GM18511 (cell line): ENCODE measurements around the gene CYBRD1.
"Not testable (repeated sequence)": the region's sequence is repeated elsewhere in the genome, so short reads cannot be mapped to it uniquely, and the experiment has no call there.

ENCODE experiments used
- ATAC-seq: cut with Tn5 transposase; IDR thresholded peaks from one replicate; pipeline ENCODE4 v1.9.1; 2021; ENCODE audit warnings: mild to moderate bottlenecking, moderate library complexity; ENCODE audit not compliant: unreplicated experiment

CYBRD1 gene

DNA sequence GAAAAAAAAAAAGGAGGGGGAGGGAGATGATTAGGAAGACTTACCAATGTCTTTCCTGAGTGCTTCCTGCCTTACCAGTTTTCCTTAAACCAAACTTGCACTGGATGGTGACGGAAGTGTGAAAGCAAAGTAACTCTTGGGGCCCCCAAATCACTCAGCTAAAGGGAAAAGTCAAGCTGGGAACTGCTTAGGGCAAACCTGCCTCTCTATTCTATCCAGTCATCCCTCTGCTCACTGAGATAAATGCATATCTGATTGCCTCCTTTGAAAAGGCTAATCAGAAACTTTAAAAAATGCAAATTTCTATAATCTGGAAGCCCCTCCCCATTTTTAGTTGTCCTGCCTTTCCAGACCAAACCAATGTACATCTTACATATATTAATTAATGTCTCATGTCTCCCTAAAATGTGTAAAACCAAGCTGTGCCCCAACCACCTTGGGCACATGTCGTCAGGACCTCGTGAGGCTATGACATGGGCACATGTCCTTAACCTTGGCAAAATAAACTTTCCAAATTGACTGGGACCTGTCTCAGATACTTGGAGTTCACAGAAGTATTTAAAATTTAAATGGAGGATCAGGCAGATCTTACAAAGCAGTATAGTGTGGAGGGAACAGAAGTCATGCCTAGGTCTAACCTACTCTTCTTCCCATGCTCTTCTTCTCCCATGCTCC is 7.2 kb upstream of the CYBRD1 start:
- no peak for ATAC-seq

DNA sequence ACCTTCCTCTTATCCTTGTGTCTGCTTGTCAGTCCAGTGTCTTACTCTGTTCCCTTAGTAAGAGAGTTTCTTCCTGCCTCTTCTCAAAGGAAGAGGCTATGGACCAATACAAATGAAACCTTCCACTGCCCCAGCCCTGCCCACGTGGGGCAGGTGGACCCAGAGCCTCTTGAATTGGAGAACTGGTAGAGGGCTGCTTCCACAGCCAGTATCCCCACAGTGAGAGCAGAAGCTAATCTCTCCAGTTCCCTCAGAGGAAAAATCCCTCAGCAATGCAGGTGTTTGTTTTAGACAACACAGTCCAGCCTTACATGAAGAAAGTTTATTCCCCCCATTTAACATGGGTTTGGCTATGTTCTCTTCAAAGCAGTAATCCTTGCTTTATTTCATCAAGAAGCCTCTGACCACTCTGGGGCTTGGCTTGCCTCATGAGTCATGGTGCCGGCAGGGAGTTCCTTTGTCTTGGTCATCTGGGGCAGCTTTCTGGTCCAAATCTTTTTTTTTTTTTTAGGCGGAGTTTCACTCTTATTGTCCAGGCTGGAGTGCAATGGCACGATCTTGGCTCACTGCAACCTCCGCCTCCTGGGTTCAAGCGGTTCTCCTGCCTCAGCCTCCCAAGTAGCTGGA is 6.5 kb upstream of the CYBRD1 start:
- ATAC-seq = no peak

DNA sequence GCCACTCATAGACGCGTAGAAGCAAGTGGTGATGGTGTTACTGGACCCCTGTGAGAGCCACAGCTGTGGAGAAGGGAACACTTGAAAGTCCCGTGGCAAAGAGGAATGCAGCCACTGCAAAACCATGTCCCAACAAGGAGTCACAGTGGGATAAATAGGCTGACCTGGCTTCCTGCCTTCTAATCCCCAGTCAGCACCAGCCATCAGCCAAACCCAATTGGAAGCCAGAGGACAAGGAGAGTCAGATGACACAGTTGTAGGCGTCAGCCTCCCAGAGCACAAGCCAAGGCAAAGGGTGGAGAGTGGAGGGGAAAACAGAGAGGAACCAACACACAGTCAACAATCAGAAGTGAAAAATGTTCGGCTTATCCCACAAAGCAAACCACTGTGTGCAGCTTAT is 5.5 kb upstream of the CYBRD1 start:
- no peak for ATAC-seq

DNA sequence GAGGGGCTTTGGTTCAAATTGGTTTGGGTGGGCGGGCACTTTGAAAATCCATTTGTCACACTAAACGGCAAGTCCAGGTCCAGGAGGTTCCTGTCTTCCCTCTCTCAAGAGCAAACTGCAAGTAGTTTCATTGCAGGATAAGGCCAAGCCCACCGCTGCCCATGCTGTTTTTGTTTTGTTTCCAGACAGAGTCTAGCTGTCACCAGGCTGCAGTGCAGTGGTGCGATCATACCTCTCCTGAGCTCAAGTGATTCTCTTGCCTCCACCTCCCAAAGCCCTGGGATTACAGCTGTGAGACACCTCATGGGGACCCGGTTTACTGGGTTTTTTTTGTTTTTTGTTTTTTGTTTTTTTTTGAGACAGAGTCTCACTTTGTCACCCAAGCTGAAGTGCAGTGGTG is 1.8 kb upstream of the CYBRD1 start:
- no peak for ATAC-seq

DNA sequence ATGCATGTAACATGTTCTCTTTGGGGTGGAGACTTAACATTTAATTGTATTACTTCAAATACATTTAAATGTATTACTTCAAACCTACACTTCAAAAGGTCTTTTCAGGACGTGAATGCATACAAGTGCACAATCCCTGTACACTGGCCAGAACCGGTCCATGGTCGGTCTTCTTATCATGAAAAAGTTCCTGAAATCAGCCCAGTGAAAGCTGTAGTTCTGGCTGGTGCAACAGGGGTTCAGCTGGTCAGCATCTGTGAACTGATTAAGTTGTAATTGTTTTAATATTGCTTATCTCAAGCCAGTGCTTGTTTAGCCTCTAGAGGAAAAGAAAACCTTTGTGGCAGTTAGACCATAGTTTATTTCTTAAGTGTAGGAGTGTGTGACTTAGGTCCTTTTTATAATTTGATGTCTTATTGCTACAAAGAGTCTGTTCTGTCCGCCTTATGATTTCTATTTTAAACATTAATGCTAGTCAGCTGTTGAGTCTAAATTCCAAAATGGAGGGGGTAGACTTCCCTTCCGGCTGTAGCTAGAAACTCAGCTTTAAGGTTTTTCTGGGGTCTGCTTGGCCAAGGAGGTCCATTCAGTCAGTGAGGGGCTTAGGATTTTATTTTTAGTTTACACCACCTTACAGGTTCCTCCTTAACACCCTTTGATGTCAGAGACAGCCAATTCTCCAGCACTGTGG is 768 bp upstream of the CYBRD1 start:
- ATAC-seq = peak; percentile 4

DNA sequence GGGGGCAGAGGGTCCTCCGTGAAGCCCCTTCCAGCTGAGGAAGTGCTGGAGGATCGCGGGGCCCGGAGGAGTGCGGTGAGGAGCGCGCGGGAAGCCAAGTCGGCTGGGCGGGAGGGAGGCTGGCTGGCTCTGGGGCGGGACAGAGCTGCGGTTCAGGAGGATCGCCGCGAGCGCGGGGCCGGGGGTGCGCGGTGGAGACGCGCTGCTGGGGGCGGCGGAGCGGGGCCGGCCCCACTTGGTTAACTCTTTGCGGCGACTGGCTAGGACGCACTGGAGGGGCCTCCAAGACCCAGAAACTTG is 464 bp downstream of the CYBRD1 start:
- peak; percentile 38 for ATAC-seq

DNA sequence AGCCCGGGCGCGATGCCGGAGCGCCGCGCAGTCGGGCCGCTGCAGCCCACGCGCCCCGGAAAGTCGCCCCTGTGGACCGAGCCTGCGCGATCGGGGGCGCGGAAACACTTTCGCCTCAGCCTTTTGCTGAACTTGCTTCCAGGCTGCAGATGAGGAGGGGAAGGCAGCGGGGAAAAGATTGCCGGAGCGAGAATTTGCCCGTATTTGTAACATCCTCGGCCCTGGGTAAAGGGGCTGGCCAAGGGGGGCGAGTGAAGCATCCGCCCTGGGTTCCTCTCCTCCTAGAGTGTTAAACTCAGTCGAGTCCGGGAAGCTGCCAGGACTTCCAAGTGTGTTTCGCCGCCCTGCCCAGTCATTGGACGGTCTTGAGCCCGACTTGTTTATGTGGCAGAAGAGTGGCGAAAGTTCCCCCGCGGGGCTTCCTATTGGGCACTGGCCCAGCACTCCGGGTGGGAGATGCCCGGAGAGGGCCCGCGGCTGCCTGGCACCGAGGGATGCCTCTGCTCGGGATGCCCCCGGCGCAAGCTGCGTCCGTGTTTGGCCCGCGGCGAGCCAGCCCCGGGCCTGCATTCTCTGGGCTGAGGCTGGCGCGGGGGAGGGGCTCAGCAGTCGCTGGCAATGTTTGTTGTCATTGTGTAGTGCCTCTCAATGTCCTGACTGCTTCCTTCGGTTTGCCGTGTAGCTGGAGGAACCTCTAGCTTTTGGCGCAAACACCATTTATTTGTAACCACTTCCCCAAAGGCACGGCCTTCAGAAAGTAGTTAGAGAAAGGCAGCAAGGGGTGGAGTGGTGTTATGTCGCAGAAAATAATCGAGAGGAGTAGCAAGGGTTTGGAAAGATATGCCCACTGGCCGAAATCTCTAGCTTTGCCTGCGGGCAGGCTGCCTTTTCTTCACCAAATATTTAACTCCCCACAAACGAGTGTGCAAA is 1.1 kb downstream of the CYBRD1 start:
- peak; percentile 42 for ATAC-seq

DNA sequence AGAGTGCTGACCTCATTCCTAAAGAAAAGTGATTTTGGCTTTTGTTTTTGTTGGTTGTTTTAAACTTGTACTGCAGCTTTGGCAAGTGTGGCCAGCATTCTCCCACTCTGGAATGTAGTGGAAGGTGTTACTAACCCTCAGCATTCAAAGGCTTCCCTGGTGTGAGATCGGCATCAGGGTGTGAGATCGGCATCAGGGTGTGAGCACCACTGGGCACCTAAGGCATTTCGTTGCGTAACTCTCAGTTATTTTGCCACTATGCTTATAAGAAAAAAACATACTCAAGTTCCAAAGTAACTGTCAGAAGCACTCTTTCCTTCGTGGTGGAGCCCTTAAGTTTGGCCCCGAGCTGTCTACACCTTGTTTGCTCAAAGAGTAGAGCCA is 1.7 kb downstream of the CYBRD1 start:
- no peak for ATAC-seq

DNA sequence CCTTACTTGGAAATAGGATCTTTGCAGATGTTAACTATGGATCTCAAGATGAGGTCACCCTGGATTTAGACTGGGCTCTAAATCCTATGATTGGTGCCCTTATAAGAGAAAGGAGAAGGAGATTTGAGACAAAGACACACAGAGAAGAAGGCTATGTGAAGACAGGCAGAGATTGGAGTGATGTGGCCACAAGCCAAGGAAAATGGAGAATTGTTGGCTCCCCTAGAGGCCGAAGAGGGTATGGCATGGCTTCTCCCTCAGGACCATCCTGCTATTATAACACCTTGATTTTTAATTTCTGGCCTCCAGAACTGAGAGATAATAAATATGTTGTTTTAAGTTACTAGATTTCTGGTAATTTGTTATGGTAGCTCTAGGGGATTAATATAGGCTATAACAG is 7.6 kb downstream of the CYBRD1 start:
- ATAC-seq = no peak

DNA sequence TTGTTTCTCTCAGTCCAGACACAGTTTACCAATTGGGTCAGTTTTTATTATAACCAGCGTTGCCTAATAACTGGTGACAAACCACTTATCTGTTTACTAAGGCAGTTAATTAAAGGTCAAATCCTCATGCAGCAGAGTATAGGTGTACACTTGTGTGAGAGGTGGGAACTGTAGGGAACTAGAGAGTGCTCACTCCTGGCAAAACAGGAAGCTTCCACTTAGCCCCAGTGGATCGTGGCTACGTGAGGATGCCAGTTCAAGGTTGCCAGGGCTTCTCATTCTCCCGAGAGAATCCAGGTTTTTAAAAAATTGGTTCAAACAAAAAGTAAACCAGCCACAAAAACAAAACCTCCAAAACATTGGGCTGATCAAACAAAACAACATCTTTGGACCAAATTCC is 8.1 kb downstream of the CYBRD1 start:
- ATAC-seq = no peak

DNA sequence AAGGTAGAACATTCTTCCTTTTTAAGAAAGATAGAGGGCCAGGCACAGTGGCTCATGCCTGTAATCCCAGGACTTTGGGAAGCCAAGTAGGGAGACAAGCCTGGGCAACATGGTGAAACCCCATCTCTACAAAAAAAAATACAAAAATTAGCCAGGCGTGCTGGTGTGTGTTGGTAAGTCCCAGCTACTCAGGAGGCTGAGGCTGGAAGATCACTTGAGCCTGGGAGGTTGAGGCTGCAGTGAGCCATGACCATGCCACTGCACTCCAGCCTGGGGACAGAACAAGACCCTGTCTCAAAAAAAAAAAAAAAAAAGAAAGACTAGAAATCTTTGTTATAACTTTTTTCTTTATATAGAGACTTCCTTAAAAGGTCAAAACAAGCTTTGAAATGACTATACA is 8.6 kb downstream of the CYBRD1 start:
- not testable (repeated sequence) for ATAC-seq

DNA sequence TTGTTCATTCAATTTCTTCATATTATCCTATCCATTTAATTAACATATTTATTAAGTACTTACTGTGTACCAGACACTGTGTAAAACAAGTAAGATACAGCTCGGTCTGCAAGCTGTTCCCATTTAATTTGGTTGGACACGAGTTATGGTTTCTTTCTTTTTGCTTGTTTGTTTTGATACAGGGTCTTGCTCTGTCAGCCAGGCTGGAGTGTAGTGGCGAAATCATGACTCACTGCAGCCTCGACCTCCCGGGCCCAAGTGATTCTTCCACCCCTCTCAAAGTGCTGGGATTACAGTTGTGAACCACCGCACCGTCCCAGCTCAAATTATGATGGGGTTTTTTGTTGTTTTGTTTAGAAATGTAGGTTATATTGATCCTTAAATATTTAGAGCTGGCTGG is 9.0 kb downstream of the CYBRD1 start:
- ATAC-seq = no peak

DNA sequence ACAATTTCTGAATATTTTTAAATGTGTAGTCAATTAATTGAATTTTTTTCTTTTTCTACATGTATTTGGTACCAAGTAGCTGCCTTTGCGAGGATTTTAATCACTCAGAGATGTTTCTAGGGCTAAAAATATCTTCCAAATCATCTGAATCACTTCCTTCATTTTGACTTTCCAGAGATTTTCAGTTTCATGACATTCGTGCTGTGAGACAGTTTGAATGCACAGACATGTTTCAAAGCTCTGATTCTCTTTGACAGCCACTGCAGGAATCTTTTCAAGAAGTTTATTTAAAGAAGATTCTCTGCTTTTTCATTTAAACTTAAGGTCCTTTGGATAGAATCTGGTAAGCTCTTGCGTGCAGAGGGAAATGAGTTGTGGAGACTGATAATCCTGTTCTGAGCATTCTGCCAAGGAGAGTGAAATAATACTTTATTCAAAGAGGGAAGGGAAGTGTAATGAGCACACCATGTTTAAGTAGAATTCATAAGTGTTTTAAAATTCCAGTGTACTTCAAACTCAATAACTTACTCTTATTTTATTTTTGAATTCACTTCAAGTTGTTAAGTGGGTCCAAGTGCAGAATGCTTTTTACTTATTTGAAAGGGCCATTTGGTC is 9.7 kb downstream of the CYBRD1 start:
- ATAC-seq = no peak

DNA sequence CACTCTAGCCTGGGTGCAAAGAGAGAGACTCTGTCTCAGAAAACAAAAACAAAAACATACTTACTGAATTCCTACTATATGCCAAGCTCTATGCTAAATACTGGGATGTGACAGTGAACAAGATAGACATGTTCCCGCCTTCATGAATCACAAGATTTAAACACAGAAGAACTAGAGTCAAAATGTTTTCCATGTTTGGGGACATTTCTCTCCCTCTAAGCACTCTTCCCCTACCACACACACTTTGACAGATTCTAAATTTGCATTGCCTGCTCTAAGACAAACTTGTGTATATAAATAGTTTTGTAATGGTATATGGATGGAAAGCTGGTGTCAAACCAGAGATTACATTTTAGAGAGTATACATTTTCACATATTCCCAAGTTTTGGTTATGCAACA is 11.1 kb downstream of the CYBRD1 start:
- ATAC-seq = no peak

DNA sequence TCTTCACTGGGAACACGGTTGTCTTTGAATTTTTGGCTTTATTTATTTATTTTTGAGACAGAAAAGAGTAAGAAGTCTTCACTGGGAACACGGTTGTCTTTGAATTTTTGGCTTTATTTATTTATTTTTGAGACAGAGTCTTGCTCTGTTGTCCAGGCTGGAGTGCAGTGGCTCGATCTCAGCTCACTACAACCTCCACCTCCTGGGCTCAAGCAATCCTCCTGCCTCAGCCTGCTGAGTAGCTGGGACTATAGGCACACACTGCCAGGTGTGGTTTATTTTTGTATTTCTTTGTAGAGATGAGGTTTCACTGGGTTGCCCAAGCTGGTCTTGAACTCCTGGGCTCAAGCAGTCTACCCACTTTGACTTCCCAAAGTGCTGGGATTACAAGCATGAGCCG is 13.3 kb downstream of the CYBRD1 start:
- not testable (repeated sequence) for ATAC-seq

DNA sequence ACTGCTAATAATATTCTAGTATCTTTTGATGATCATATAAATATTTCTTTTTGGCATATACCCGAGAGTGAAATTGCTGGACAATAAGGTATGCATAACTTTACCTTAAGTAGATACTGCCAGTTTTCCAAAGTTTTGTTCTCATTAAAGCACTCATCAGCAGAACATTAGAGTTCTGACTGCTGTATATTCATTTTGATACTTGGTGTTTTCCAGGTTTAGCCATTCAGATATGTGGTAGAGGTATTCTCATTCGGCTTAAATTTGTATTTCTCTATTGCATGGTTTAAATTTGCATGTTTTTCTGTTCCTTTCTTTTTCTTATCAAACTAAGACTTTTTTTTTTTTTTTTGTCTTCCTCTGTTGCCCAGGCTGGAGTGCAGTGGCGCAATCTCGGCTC is 18.2 kb downstream of the CYBRD1 start:
- no peak for ATAC-seq

DNA sequence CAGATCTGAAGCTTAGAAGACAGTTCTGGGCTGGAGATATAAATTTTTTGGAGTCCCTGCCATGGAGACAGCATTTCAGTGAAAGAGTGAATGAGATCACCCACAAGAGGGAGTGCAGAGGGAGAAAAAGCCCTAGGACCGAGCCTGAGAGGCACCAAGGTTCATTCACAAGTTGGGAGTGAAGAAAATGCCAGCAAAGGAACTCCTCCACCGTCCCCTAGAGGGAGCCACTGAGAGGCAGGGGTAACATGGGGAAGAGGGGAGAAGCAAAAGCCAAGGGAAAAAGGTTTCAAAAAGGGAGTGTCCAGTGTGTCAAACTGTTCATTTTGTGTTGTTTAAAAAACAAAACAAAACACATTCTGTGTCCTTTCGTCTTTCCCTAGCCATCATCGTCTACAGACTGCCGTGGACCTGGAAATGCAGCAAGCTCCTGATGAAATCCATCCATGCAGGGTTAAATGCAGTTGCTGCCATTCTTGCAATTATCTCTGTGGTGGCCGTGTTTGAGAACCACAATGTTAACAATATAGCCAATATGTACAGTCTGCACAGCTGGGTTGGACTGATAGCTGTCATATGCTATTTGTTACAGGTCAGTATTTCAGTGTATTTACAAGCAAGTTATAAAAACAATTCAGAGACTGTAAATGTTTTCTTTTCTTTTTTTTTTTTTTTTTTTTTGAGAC is 19.1 kb downstream of the CYBRD1 start:
- no peak for ATAC-seq

DNA sequence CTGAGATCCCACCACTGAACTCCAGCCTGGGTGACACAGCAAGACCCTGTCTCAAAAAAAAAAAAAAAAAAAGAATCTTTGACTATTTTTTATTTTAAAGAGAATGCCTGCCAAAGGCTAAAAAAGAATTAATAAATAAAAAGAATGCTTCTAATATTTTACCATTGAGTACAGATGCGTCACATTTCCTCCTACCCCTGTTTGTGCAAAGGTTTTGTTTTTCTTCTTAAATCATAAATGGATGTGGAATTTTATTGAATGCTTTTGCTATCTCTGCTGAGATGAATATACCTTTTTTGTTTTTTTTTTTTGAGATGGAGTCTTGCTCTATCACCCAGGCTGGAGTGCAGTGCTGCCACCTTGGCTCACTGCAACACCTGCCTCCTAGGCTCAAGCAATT is 22.8 kb downstream of the CYBRD1 start:
- no peak for ATAC-seq

DNA sequence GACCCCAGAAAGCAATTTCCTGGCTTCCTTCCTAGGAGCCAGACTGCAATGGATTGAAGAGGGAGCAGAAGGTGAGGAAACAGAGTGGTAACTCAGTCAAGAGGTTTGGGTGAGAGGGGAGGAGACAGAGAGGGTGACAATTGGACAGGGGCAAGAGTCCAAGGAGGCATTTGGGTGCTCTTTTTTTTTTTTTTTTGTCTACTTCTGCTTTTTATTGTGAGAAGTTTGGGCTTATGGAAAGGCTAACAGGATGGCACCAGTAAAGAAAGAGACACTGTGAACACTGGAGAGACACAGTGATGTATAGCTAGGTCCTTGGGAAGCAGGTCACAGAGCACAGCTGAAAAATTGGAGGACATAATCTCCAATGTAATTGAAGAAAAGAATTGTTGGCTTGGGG is 25.0 kb downstream of the CYBRD1 start:
- no peak for ATAC-seq

DNA sequence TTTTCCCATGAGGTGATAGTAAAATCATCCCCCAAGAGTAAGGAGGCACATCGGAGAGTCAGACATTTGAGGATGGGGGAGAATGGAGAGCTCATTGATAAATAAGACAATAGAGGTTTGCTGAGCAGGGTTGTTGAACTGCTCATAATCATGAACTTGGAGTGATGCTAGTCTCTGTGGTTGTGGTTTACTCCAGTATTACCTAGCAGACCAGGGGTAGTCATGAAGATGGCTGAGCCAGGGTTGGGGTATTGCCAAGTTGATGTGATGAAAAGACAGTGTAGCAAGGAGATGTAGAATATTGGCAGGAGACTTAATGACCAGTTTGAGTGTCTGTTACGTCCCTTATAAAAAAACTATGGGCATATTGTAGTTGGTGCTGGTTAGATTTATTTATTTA is 25.4 kb downstream of the CYBRD1 start:
- no peak for ATAC-seq

DNA sequence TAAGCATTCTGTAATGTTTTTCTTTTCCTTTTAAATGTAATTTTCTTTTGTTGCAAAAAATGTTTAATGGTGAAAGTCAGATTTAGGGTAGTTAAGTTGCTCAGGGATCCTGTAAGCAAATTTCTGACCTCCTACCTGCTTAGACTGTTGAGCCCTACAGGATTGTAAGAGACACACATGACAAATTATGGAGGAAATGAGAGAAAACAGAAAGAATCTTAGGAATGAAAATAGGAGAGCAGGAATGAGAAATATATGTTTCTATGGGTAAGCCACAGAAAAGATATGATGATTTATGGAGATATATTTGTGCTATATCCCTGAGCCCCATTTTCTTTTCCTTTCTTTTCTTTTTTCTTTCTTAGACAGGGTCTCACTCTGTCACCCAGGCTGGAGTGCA is 28.3 kb downstream of the CYBRD1 start:
- ATAC-seq = no peak
